ENCODE measurements around the gene CLVS2. TPM values are rescaled to one million over a fixed set of nuclear protein-coding genes. Genes with fewer than 3 reads are reported as not detected.

CLVS2 gene
- polyA plus RNA-seq, 2 of the 4 experiments (the other 2 are of a cell fraction), result 0.01 to 0.04 TPM

DNA sequence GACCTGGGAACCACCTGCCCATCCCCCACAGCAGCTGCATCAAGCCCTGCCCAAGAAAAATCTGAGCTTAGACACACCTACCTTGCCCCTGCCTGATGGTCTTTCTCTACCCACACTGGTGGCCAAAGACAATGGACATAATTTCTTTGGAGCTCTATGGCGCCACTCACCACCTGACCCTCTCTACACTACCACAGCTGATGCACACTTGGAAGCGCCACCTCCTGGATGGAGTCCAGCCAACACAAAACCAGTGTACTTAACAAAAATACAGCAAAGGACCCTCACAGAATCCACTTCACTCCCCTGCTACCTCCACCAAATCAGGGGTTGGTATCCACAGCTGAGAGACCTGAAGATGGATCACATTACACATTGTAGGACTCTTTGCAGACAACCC, 39.7 kb upstream of the CLVS2 start:
- FAIRE-seq, result no peak
- 44% methylated on average over 2 of the region's 2 CpGs for WGBS (ENCODE audit: missing lambda C conversion rate)
- peak in 1 of 2 experiments; percentile 3 for DNase-seq (ENCODE audit: low read depth in 1 of 2, low spot score in 1 of 2)
- Histone ChIP-seq H3K4me3 (no peak overlapping the region), H3K9me3 (no peaks in the 10 kb centered on the region), H3K27ac (no peak overlapping the region), H3K4me1 (no peaks in the 10 kb centered on the region), H3K4me2 (no peak overlapping the region)
- ATAC-seq, result no peak
- ChIA-PET CTCF (no interaction called here), POLR2A (no interaction called here)
- TF ChIP-seq FOXS1 (CRISPR knock-in tag; IDR thresholded peaks at IDR 0.05), result no peak
- no peak for TF ChIP-seq KDM1A (IDR thresholded peaks at IDR 0.05; ENCODE audit: low read depth)
- TF ChIP-seq, protein P1, sequence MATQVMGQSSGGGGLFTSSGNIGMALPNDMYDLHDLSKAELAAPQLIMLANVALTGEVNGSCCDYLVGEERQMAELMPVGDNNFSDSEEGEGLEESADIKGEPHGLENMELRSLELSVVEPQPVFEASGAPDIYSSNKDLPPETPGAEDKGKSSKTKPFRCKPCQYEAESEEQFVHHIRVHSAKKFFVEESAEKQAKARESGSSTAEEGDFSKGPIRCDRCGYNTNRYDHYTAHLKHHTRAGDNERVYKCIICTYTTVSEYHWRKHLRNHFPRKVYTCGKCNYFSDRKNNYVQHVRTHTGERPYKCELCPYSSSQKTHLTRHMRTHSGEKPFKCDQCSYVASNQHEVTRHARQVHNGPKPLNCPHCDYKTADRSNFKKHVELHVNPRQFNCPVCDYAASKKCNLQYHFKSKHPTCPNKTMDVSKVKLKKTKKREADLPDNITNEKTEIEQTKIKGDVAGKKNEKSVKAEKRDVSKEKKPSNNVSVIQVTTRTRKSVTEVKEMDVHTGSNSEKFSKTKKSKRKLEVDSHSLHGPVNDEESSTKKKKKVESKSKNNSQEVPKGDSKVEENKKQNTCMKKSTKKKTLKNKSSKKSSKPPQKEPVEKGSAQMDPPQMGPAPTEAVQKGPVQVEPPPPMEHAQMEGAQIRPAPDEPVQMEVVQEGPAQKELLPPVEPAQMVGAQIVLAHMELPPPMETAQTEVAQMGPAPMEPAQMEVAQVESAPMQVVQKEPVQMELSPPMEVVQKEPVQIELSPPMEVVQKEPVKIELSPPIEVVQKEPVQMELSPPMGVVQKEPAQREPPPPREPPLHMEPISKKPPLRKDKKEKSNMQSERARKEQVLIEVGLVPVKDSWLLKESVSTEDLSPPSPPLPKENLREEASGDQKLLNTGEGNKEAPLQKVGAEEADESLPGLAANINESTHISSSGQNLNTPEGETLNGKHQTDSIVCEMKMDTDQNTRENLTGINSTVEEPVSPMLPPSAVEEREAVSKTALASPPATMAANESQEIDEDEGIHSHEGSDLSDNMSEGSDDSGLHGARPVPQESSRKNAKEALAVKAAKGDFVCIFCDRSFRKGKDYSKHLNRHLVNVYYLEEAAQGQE (IDR thresholded peaks at IDR 0.05), result no peak
- TF ChIP-seq NR3C1 (IDR thresholded peaks at IDR 0.05), result no peak
- TF ChIP-seq, protein P2, sequence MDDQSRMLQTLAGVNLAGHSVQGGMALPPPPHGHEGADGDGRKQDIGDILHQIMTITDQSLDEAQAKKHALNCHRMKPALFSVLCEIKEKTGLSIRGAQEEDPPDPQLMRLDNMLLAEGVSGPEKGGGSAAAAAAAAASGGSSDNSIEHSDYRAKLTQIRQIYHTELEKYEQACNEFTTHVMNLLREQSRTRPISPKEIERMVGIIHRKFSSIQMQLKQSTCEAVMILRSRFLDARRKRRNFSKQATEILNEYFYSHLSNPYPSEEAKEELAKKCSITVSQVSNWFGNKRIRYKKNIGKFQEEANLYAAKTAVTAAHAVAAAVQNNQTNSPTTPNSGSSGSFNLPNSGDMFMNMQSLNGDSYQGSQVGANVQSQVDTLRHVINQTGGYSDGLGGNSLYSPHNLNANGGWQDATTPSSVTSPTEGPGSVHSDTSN (IDR thresholded peaks at IDR 0.05), result no peak

DNA sequence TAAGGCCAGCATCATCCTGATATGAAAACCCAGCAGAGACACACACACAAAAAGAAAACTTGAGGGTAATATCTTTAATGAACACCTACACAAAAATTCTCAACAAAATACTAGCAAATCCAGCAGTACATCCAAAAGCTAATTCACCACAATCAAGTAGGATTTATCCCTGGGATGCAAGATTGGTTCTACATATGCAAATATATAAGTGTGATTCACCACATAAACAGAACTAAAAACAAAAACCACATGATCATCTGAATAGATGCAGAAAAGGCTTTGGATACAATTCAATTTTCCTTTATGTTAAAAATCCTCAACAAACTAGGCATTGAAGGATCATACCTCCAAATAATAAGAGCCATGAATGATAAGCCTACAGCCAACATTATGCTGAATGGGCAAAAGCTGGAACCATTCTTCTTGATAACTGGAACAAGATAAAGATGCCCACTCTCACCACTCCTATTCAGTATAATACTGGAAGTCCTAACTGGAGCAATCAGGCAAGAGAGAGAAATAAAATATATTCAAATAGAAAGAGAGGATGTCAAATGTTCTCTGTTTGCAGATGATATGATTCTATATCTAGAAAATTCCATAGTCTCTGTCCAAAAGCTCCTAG, 33.9 kb upstream of the CLVS2 start:
- DNase-seq (ENCODE audit: low read depth in 1 of 2, low spot score in 1 of 2), result no peak
- Histone ChIP-seq H3K9me3 (no peaks in the 10 kb centered on the region), H3K4me3 (no peak overlapping the region), H3K4me2 (no peak overlapping the region), H3K4me1 (no peaks in the 10 kb centered on the region), H3K27ac (no peak overlapping the region)
- TF ChIP-seq, protein P3, sequence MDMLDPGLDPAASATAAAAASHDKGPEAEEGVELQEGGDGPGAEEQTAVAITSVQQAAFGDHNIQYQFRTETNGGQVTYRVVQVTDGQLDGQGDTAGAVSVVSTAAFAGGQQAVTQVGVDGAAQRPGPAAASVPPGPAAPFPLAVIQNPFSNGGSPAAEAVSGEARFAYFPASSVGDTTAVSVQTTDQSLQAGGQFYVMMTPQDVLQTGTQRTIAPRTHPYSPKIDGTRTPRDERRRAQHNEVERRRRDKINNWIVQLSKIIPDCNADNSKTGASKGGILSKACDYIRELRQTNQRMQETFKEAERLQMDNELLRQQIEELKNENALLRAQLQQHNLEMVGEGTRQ (IDR thresholded peaks at IDR 0.05), result no peak
- peak; percentile 49 for TF ChIP-seq MAFK (IDR thresholded peaks at IDR 0.05; ENCODE audit: partially characterized antibody)
- FAIRE-seq, result no peak
- ChIA-PET POLR2A (no interaction called here), CTCF (interaction anchor here (0.7 to 0.9 kb wide), 2 partner anchors 12 to 172 kb away, joined by 3 read pairs; no protein-coding TSS in a partner anchor)
- ATAC-seq, result no peak

DNA sequence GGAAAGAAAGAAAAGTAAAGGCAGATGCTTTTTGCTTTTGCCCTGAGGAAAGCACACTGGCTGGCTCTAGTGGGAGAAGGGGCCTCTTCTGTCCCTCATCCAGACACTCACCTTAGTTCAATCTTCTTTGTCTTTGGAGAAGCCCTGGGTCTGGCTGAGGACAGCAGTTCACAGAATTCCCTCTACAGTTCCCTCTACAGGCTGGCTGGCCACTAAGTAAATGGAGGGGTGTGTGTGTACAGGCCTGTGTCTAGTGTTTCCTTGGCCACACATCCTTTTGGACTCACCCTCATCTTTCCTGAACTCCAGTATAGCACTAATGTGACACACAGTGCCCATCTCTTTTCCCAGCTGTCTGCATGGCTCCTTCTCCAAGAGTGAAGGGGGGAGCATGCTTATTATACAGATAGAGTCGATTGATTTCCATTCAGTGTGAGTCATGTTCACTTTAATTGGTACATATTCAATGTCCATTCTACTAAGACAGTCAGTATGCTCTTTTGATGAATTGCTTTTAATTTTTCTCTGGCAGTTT, 26.0 kb upstream of the CLVS2 start:
- CTCF ChIA-PET, result interaction anchor here (1.4 kb wide), 1 partner anchor 23 kb away, joined by 3 read pairs; no protein-coding TSS in a partner anchor
- FAIRE-seq, result no peak

More for the DNA sequence above, 26.0 kb upstream of the CLVS2 start:
- Histone ChIP-seq H3K9me3 (no peaks in the 10 kb centered on the region), H3K4me1 (no peaks in the 10 kb centered on the region), H3K4me3 (no peak overlapping the region), H3K4me2 (no peak overlapping the region), H3K27ac (no peak overlapping the region)
- DNase-seq (ENCODE audit: low read depth in 1 of 2, low spot score in 1 of 2), result peak in 1 of 2 experiments; percentile 1
- TF ChIP-seq, protein P4, sequence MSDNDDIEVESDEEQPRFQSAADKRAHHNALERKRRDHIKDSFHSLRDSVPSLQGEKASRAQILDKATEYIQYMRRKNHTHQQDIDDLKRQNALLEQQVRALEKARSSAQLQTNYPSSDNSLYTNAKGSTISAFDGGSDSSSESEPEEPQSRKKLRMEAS (IDR thresholded peaks at IDR 0.05), result no peak
- no peak for TF ChIP-seq CEBPB (IDR thresholded peaks at IDR 0.05)
- TF ChIP-seq JUNB (IDR thresholded peaks at IDR 0.05), result no peak
- TF ChIP-seq POLR2A (IDR thresholded peaks at IDR 0.05; ENCODE audit: low read length), result no peak
- no peak for TF ChIP-seq CBX8 (IDR thresholded peaks at IDR 0.05)
- TF ChIP-seq SREBF2 (IDR thresholded peaks at IDR 0.05), result no peak
- TF ChIP-seq EHF (CRISPR knock-in tag; IDR thresholded peaks at IDR 0.05), result no peak
- TF ChIP-seq, protein P5, sequence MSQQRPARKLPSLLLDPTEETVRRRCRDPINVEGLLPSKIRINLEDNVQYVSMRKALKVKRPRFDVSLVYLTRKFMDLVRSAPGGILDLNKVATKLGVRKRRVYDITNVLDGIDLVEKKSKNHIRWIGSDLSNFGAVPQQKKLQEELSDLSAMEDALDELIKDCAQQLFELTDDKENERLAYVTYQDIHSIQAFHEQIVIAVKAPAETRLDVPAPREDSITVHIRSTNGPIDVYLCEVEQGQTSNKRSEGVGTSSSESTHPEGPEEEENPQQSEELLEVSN (IDR thresholded peaks at IDR 0.05; ENCODE audit: borderline replicate concordance, low read depth), result no peak
- no peak for TF ChIP-seq RAD21 (conservative IDR thresholded peaks at IDR 0.05 in 1 of 2, IDR thresholded peaks at IDR 0.05 in 1 of 2)
- no peak for TF ChIP-seq KDM1A (IDR thresholded peaks at IDR 0.05; ENCODE audit: low read depth)
- no peak for TF ChIP-seq ZSCAN20 (CRISPR knock-in tag; IDR thresholded peaks at IDR 0.05)
- TF ChIP-seq FOSB (CRISPR knock-in tag; IDR thresholded peaks at IDR 0.05), result no peak
- no peak for TF ChIP-seq CHD4 (IDR thresholded peaks at IDR 0.05; ENCODE audit: borderline replicate concordance)
- no peak for TF ChIP-seq SMC3 (IDR thresholded peaks at IDR 0.05)
- no peak for TF ChIP-seq KDM5A (IDR thresholded peaks at IDR 0.05)
- no peak for TF ChIP-seq MAZ (IDR thresholded peaks at IDR 0.05; ENCODE audit: borderline replicate concordance, low read depth, low read length)
- TF ChIP-seq MAFK (IDR thresholded peaks at IDR 0.05; ENCODE audit: partially characterized antibody), result no peak
- peak; percentile 39 to 40; a peak in 2 of 6 replicates for ATAC-seq
- POLR2A ChIA-PET, result no interaction called here
- 0% methylated on average over 1 of the region's 1 CpG for WGBS (ENCODE audit: missing lambda C conversion rate)

Data from A549 (cell line).